Stimulated activated CD8-positive, alpha-beta memory T cell treated with anti-CD3 and anti-CD28 coated beads, Interleukin-15, amount 100 ng/mL, for 4 hours (primary cell): ENCODE results near the gene SENP5.

Experiments
- DNase-seq, 2 donors: peaks; one replicate each; pipeline ENCODE4 v3.0.0-alpha.2; 2020; ENCODE audit warnings: low read depth in 2 of 2

The SENP5 gene

DNA sequence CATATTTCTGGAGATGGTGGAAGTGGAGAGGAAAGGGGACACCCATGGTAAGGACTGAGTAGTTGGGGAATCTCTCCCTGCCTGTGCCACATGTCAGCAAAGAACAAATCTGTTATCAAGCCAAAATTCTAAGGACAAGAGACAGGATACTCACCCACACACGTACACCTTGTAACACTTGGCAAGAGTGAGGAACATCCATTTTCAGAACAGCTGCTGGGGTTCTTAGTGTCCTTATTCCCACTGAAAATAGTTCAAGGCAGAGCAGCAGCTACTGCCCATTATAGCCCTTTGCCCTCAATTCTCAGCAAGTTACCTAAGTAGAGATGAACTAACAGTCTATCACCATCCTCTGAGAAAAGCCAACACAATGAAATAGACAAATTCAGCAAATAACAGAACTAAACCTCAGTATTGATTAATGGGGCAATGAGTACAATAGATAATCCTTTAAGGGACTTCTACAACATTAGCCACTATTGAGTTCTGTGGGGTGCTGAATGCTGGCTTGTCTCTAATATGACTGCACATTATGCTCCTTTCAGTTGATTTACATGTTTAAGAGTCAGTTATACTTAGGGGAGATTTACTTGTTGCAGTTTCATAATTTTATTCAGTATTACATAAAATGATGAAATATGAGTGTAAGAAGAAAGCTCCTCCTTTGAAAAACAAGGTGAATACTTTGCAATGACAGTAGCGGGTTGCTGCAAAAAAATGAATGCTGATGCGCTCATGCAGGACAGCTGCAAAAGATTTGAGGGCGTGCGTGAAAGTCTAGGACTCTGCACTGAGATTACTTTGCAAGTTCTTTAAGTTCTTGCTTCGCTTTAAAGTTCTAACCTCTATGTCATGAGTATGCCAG is 22.4 kb downstream of the SENP5 start:
- no peak for DNase-seq

GRCh38 chr3:196894557-196895295 is 27.0 kb downstream of the SENP5 start:
- DNase-seq, result no peak

DNA sequence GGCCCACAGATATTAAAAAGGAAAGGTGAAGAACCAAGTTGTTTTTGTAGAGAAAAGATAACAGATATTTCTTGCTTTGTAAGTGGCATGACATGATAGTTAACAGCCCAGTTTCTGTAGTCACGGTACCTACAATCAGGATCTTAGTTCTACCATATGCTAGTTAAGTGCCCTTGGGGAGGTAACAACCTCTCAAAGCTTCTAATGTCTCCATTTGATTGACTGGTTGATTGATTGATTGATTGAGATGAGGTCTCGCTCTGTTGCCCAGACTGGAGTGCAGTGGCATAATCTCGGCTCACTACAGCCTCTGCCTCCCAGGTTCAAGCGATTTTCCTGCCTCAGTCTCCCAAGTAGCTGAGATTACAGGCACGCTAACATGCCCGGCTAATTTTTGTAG is 28.5 kb downstream of the SENP5 start:
- no peak for DNase-seq

GRCh38 chr3:196901768-196902167 is 34.0 kb downstream of the SENP5 start:
- no peak for DNase-seq

DNA sequence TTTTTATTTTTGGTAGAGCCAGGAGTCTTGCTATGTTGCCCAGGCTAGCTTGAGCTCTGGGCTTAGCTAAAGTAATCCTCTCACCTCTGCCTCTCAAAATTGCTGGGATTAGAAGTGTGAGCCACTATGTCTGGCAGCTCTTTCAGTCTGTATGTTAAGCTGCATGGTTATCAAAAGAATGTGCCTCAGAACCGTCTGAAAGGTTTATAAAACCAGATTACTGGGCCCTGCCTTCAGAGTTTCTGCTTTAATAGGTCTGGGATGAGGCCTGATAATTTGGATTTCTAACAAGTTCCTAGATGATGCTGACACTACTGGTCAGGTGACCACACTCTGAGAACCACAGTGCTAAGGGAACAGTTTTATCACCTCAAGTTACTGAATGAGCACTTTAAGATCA is 34.6 kb downstream of the SENP5 start:
- no peak for DNase-seq

DNA sequence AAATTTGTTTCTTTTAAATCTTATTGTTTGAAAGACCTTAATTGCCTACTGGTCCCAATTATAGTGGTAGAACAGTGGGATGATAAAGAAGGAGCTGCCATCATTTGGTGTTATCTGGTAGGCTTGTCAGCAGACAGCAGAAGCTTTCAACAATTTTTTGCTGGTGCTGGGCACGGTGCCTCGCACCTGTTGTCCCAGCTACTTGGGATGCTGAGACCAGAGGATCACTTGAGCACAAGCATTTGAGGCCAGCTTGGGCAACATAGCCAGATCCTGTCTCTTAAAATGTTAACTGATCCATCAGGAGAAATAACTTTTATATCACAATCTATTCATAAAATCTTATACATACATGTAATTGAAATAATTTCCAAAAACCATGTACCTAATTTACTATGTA is 36.0 kb downstream of the SENP5 start:
- no peak for DNase-seq

- DNase-seq, result no peak
These were observed 47.1 kb downstream of the SENP5 start for GRCh38 chr3:196914866-196915265.

GRCh38 chr3:196915375-196915774 is 47.7 kb downstream of the SENP5 start:
- DNase-seq, result no peak

- DNase-seq, result no peak
These were observed 48.5 kb downstream of the SENP5 start for GRCh38 chr3:196916221-196916620.

DNA sequence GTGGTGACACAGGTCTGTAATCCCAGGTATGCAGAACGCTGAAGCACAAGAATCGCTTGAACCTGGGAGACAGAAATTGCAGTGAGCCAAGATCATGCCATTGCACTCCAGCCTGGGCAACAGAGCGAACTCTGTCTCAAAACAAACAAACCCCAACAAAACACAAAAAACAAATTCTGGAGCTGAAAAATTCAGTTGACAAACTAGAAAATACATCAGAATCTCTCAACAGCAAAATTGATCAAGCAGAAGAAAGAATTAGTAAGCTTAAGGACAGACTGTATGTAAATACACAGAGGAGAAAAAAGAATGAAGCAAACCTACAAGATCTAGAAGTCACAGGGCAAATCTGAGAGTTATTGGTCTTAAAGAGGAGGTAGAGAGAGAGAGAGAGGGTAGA is 49.3 kb downstream of the SENP5 start:
- no peak for DNase-seq

DNA sequence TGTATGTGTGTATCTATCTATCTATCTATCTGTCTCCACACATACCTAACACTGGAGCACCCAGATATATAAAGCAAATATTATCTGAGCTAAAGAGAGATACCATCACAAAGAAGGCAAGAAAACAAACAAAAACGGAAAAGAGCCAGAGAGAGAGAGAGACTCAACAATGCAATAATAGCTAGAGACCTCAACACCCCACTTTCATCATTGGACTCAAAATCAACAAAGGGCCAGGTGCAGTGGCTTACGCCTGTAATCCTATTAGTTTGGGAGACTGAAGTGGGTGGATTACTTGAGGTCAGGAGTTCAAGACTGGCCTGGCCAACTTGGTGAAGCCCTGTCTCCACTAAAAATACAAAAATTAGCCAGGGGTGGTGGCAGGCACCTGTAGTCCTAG is 51.2 kb downstream of the SENP5 start:
- no peak for DNase-seq

DNA sequence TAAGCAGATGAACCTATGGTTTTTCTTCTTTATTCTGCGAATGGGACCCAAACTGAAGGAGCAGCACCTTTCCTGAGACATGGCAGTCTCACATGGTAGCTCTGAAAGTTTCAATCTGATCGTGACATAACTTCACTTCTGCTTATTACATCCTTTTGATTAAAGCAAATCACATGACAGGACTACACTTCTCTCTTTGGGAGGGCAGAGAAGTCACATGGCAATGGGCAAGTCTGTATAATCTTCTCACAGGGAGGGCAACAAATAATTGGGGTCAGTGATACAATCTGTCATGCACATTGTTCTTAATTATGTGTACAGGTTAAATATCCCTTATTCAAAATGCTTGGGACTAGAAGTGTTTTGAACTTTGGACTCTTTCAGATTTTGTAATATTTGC is 53.0 kb downstream of the SENP5 start:
- DNase-seq, result no peak

GRCh38 chr3:196927571-196928453 is 60.1 kb downstream of the SENP5 start:
- DNase-seq, result no peak

DNA sequence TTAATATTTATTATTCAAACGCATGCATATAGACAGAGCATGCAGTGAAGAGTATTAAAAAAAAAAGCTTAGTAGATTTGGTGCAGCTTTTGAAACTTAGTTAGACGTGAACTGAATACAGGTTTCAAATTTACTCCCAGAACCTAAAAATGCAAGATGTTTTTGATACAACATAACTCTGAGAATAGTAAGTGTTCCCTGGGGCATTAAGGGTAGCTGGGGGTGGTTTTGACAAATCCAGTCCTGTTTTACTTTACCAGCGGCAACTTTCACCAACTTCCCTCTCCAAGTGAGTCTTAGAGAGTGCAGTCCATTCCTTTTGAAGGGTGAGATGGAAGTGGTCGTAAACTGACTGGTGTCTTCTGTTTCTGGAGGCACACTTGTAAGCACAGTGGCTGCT is 63.4 kb downstream of the SENP5 start:
- DNase-seq, result no peak

GRCh38 chr3:196931828-196932587 is 64.3 kb downstream of the SENP5 start:
- DNase-seq, result no peak

DNA sequence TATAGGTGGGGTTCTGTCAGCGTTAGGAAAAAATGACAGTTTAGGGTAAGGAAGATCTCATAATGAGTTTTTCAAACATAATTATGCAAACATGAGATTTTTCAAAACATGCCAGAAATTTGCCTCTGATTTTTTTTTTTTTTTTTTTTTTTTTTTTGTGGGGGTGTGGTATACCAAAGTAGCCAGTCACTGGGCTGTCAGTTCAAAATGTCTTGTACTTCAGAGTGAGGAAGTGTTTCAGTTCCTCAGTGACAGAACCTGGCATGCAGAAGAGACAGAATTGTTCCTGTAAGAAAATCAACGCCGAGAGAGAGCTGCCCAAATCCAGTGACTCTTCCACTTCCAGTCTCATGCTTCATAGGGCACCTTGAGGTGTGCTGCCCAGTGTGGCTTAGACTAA is 64.9 kb downstream of the SENP5 start:
- DNase-seq, result no peak

DNA sequence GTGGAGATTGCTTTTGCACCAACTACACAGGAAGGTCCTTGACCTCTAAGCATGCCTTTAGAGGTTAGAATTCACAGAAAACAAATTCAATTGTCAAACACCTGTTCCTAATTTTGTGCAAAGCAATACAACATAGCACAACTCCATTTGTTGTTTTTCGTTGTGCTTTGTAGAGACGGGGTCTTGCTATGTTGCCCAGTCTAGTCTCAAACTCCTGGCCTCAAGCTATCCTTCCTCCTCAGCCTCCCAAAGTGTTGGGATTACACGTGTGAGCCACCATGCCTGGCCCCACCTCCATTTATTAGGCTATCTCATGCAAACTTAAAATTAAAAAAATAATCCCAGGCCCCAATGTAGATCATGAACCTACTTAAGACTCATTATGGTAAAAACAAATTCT is 68.6 kb downstream of the SENP5 start:
- no peak for DNase-seq

DNA sequence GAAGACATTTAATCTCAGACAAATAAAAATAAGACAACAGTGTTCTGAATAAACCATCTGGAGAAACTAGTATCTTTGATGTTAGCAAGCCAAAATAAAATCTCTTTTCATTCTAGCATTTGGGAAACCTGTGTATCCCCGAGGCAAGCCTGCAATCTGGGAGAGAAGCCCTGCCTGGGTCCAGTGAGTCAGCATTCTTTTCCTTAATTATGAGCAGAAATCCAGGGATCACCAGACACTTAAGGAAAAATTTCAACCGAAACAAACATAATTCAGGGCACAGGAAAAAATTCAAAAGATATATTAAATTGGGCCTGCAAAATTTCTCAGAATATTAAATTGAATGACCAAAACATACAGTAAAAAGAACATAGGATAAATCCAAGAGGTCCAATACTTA is 70.4 kb downstream of the SENP5 start:
- no peak for DNase-seq

GRCh38 chr3:196938576-196938975 is 70.9 kb downstream of the SENP5 start:
- no peak for DNase-seq

DNA sequence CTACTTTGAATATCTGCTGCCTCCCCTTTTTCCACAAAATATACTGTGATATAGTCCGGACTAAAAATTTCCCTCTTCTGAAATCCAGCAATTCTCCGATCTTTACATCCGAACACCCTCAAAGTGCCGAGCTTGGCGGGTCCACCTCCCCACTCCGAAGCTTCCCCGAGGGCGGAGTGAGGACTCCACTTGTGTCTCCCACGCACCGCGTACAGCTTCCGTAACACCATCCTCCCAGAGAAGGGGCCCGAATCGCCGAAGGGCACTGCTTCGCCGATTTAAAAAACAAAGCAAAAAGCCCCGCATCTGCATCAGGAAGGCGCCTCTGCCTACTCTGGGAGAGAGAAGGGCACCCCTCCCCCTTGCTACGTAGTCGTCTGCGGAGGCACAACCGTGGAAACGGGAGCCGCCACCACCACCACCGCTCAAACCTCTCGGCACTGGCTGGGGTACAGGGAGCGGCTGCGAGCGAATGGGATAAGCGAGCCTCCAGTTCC is 74.1 kb downstream of the SENP5 start:
- DNase-seq, result peak; percentile 40 to 46

DNA sequence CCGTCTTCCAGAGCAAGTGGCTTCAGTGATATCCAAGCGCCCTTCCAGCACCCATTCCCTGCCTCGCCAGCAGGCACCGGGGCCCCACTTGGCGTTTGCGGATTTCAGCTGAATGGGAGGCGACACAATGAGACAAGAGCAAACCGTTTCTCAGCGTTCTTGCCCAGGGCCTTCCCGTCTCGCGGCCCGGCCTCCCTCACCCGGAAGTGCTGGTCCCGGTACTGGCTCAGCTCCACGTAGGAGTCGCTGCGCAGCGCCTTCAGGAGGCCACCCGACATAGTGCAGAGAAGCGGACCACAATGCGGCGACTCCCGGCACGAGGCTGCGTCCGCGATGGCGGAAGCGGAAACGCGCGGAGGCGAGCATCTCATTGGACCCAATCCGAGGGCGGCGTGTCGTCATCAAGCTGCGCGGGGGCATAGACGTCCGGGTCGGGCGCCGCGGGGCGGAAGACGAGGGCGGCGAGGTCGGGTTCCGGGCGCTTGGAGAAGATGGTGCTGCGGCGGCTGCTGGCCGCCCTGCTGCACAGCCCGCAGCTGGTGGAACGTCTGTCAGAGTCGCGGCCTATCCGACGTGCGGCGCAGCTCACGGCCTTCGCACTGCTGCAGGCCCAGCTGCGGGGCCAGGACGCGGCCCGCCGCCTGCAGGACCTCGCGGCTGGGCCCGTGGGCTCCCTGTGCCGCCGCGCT is 74.7 kb downstream of the SENP5 start, which contains the start of gene NCBP2:
TSS of gene NCBP2 (minus strand) at position 303 of the 689 bp plus-strand sequence. CDS start at position 278, 25 bp downstream.
- DNase-seq, result peak; percentile 99
